Skeletal muscle cell (primary cell): Measurements from ENCODE around the gene ARFGAP1.
"Not testable (repeated sequence)": the region's sequence is repeated elsewhere in the genome, so short reads cannot be mapped to it uniquely, and the experiment has no call there.

Source experiments
- DNase-seq: peaks from one replicate; pipeline ENCODE4 v3.0.0-alpha.2; 2010; ENCODE audit warnings: low read depth
- H3K4me3 ChIP-seq: 2 replicates; pipeline ENCODE4 v1.5.1; 2011; ENCODE audit warnings: low read depth, mild to moderate bottlenecking, control low read depth, low read length, moderate library complexity

The ARFGAP1 gene

GRCh38 chr20:63325021-63325471 lies 52.4 kb downstream of the ARFGAP1 start:
- DNase-seq: no peak
- H3K4me3 ChIP-seq: no peak overlapping the region

DNA sequence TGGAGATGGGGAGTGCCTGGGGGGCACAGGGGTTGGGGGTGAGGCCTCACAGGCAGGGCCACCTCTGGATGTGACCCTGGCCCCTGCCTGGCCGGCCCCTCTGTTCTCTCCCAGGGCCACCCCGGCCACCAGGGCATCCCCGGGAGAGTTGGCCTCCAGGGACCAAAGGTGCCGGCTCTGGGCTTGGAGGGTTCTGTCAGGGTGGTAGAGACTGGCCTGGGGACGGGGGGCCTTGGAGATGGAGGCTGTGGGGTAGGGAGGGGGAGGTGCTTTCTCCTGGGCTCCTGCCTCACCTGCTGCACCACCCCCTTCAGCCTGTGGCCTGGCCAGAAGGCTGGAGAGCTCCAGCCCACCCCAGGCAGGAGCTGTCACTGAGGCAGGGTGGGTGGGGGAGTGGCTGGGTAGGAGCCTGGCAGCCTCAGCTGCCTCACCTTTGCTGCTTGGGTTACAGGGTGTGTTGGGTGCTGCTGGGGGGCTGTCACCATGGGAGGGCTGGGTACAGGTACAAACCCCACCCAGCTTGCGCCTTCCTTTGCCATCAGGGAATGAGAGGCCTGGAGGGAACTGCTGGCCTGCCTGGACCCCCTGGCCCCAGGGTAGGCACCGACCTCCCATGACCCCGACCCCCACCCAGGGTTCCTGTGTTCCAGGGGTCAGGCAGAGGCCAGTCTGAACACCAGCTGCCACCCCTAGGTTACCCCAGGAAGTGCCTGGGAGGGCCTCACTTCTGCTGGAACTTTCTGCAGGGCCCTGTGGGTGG lies 53.1 kb downstream of the ARFGAP1 start:
- DNase-seq: no peak
- H3K4me3 ChIP-seq: no peak overlapping the region

DNA sequence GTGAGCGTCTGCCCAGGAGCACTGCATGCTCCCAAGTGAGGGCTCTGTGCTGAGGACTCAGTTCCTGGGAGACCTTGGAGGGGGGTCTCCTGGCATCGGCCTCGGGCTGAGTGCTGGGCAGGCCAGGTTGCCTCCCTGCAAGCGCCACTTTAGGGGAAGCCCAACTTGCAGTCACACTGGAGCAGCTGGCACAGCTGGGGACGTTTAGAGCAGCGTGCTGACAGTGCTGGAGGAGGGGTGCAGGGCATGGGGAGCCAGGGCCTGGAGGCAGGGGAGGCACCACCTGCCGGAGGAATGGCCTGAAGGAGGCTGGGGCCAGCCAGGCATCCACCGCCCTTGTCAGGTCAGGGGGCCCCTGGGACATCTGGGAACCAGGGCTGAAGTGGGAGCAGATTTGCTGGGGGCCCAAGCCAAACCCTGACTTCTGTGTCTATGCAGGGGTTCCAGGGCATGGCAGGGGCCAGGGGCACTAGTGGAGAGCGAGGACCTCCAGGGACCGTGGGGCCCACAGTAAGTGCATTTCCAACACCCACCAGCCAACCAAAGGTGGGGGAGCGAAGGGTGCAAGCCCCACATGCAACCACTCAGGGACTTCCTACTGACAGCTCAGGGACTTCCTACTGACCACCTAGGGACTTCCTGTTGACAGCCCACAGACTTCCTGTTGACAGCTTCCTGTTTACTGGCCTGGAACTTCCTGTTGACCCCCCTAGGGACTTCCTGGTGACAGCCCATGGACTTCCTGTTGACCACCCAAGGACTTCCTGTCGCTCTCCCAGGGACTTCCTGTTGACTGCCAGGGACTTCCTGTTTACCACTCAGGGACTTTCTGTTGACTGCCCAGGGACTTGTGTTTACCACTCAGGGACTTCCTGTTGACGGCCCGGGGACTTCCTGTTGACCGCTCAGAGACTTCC lies 54.0 kb downstream of the ARFGAP1 start:
- H3K4me3 ChIP-seq: no peak overlapping the region
- DNase-seq: no peak

DNA sequence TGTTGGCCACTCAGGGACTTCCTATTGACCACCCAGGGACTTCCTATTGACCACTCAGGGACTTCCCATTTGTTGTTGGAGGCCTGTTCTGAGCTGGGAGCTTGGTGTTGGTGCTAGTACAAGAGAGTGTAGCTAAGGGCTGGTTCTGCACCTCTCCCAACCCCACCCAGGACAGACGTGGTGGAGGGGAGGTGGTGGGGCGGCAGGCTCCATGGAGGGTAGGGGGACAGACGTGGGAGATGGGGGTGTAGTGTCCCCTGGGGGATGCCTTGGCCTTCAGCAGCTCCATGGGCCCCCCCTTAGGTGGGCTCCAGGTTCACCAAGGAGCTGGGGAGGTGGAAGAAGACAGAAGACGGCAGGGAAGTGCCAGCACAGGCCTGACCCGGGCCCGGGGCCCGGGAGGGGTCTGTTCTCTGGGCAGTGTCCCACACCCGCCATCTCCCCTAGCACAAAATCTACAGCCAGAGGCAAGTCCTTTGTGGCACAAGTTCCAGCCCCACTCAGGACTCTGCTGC lies 54.7 kb downstream of the ARFGAP1 start:
- DNase-seq: no peak
- H3K4me3 ChIP-seq: no peak overlapping the region

DNA sequence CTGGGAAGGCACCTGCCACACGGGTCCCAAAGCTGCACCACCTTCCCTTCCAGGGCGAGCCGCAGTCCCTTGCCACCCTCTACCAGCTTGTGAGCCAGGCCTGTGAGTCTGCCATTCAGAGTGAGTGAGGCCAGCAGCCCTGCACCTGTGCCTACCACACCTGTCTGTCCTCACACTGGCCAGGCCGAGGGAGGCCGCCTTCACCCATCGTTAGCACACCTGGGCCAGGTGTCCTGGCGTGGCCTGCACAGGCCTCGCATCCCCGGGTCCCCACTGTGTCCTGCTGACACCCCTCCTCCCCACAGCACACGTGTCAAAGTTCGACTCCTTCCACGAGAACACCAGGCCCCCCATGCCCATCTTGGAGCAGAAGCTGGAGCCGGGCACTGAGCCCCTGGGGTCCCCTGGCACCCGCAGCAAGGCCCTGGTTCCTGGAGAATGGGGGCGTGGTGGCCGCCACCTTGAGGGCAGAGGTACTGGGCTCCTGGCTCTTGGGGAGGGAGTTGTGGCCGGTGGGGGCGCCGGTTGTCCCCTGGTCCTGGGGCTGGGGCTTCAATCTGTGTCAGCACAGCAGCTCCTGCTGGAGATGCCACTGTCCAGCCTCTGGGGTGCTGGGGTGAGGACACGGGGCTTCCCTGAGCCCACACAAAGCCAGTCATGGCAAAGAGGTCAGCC lies 55.5 kb downstream of the ARFGAP1 start:
- DNase-seq: no peak
- no peak overlapping the region for H3K4me3 ChIP-seq

GRCh38 chr20:63328718-63329275 lies 56.2 kb downstream of the ARFGAP1 start:
- no peak for DNase-seq
- H3K4me3 ChIP-seq: no peak overlapping the region

GRCh38 chr20:63329331-63330083 lies 56.9 kb downstream of the ARFGAP1 start:
- H3K4me3 ChIP-seq: no peak overlapping the region
- DNase-seq: no peak

GRCh38 chr20:63330084-63330760 lies 57.6 kb downstream of the ARFGAP1 start:
- no peak overlapping the region for H3K4me3 ChIP-seq
- no peak for DNase-seq

- no peak for DNase-seq
- H3K4me3 ChIP-seq: no peak overlapping the region
Observed at GRCh38 chr20:63330940-63331339, 58.3 kb downstream of the ARFGAP1 start.

GRCh38 chr20:63331741-63332400 lies 59.3 kb downstream of the ARFGAP1 start:
- no peak for DNase-seq
- no peak overlapping the region for H3K4me3 ChIP-seq

DNA sequence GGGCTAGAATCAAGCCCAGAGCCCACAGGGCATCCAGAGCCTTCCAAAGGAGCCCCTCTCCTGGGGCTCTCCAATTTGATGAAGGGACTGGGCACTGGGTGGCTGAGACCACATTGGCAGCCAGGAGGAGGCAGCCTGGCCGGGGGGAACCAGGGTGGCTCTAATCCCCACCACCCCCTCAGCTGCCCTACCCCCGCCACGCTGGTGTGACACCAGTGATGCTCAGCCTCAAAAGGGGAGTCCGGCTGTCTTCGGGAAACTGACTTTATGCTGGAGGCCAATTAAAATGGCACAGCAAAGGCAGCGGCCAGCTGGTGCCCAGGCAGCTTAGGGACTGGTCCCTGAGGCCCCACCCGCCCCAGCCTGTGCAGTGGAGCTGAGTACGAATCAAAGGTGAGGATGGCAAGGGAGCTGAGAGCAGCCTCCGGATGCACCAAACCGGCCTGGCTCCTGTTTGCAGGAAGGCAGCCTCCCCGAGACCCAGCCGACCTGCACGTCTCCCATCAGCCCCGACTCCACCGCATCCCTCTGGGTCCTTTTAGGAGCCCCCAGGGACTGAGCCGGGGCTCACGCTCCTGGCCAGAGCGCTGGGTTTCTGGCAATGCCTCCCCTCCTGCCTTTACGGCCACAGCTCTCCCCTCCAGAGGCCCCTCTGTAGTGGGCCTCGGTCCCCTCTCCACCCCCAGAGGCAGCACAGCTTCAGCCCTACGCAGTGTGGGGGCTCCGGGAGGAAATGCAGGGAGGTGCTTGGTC lies 60.1 kb downstream of the ARFGAP1 start:
- H3K4me3 ChIP-seq: no peak overlapping the region
- DNase-seq: no peak

- no peak for DNase-seq
- no peak overlapping the region for H3K4me3 ChIP-seq
Observed at GRCh38 chr20:63333241-63333836, 60.7 kb downstream of the ARFGAP1 start.

DNA sequence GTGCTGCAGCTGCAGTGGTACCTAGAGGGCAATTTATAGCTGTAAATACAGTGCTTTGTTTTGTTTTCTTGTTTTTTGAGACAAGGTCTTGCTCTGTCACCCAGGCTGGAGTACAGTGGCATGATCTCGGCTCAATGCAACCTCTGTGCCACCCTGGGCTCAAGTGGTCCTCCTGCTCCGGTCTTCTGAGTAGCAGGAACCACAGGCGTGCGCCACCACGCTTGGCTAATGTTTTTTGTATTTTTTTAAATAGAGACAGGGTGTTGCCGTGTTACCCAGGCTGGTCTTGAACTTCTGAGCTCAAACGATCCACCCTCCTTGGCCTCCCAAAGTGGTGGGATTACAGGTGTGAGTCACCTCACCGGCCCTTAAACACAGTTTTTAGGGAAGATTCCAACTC lies 61.7 kb downstream of the ARFGAP1 start:
- no peak overlapping the region for H3K4me3 ChIP-seq
- DNase-seq: no peak

- not testable (repeated sequence) for DNase-seq, H3K4me3 ChIP-seq
Observed at GRCh38 chr20:63335060-63335459, 62.4 kb downstream of the ARFGAP1 start.

GRCh38 chr20:63335711-63336110 lies 63.1 kb downstream of the ARFGAP1 start:
- H3K4me3 ChIP-seq: no peak overlapping the region
- no peak for DNase-seq

- no peak overlapping the region for H3K4me3 ChIP-seq
- no peak for DNase-seq
Observed at GRCh38 chr20:63336232-63336752, 63.7 kb downstream of the ARFGAP1 start.
